Measurements from ENCODE around the gene CORIN.

The CORIN gene

GRCh38 chr4:47837094-47837907 lies 566 bp downstream of the CORIN start:
- H3K4me1 ChIP-seq (ENCODE audit: control insufficient read depth, insufficient read depth, low read length, poor library complexity, severe bottlenecking) = peaks cover 12% of the 10 kb centered on the region
- H3K9me3 ChIP-seq (ENCODE audit: control insufficient read depth, low read length) = no peaks in the 10 kb centered on the region
- no peaks in the 10 kb centered on the region for H3K36me3 ChIP-seq (ENCODE audit: control insufficient read depth, insufficient read depth, low read length)
- peak overlapping the region; percentile 69 for H3K4me3 ChIP-seq (ENCODE audit: insufficient read depth, low read depth, low read length, poor library complexity, severe bottlenecking)
- H3K27ac ChIP-seq (ENCODE audit: insufficient read depth, low read length, poor library complexity, severe bottlenecking) = no peak overlapping the region
- no peaks in the 10 kb centered on the region for H3K27me3 ChIP-seq (replicated peaks; ENCODE audit: control insufficient read depth, insufficient read depth, low read length, poor library complexity, severe bottlenecking)
- DNase-seq = peak; percentile 6 to 19 (median 14)

GRCh38 chr4:47836641-47837093 lies 1.2 kb downstream of the CORIN start:
- Histone ChIP-seq H3K4me1 (ENCODE audit: control insufficient read depth, insufficient read depth, low read length, poor library complexity, severe bottlenecking) (peaks cover 12% of the 10 kb centered on the region), H3K27ac (ENCODE audit: insufficient read depth, low read length, poor library complexity, severe bottlenecking) (no peak overlapping the region), H3K27me3 (replicated peaks; ENCODE audit: control insufficient read depth, insufficient read depth, low read length, poor library complexity, severe bottlenecking) (no peaks in the 10 kb centered on the region), H3K9me3 (ENCODE audit: control insufficient read depth, low read length) (no peaks in the 10 kb centered on the region), H3K36me3 (ENCODE audit: control insufficient read depth, insufficient read depth, low read length) (no peaks in the 10 kb centered on the region), H3K4me3 (ENCODE audit: insufficient read depth, low read depth, low read length, poor library complexity, severe bottlenecking) (peak overlapping the region; percentile 69)
- peak; percentile 12 to 25 (median 24) for DNase-seq

DNA sequence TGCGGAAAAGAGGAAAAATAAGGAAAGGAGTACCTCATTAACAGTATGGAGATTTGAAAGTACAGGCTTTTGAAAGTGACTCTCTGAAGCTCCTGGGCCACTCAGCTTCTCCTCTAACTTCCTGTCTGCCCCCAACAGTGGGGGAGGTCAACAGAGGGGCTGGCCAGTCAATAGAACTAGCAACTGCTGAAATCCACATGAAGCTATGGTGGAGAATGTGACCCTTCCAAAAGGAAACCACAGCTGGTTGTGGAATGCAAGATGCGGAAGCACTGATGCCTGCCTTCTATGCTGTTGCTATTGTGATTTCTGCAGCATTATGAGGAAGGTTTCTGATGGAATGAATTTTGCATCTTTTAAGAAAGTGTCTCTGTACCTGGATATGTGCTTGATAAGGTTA lies 2.4 kb downstream of the CORIN start:
- H3K4me1 ChIP-seq (ENCODE audit: control insufficient read depth, insufficient read depth, low read length, poor library complexity, severe bottlenecking) = peaks cover 12% of the 10 kb centered on the region
- H3K9me3 ChIP-seq (ENCODE audit: control insufficient read depth, low read length) = no peaks in the 10 kb centered on the region
- H3K36me3 ChIP-seq (ENCODE audit: control insufficient read depth, insufficient read depth, low read length) = no peaks in the 10 kb centered on the region
- no peaks in the 10 kb centered on the region for H3K27me3 ChIP-seq (replicated peaks; ENCODE audit: control insufficient read depth, insufficient read depth, low read length, poor library complexity, severe bottlenecking)
- no peak overlapping the region for H3K27ac ChIP-seq (ENCODE audit: insufficient read depth, low read length, poor library complexity, severe bottlenecking)
- H3K4me3 ChIP-seq (ENCODE audit: insufficient read depth, low read depth, low read length, poor library complexity, severe bottlenecking) = no peak overlapping the region
- no peak for DNase-seq

- no peak overlapping the region for H3K27ac ChIP-seq (ENCODE audit: insufficient read depth, low read length, poor library complexity, severe bottlenecking)
- H3K4me1 ChIP-seq (ENCODE audit: control insufficient read depth, insufficient read depth, low read length, poor library complexity, severe bottlenecking) = peaks cover 11% of the 10 kb centered on the region
- no peaks in the 10 kb centered on the region for H3K36me3 ChIP-seq (ENCODE audit: control insufficient read depth, insufficient read depth, low read length)
- DNase-seq = no peak
- H3K27me3 ChIP-seq (replicated peaks; ENCODE audit: control insufficient read depth, insufficient read depth, low read length, poor library complexity, severe bottlenecking) = no peaks in the 10 kb centered on the region
- no peak overlapping the region for H3K4me3 ChIP-seq (ENCODE audit: insufficient read depth, low read depth, low read length, poor library complexity, severe bottlenecking)
- no peaks in the 10 kb centered on the region for H3K9me3 ChIP-seq (ENCODE audit: control insufficient read depth, low read length)
Measured at GRCh38 chr4:47831026-47831679, 6.7 kb downstream of the CORIN start.

- Histone ChIP-seq H3K4me3 (ENCODE audit: insufficient read depth, low read depth, low read length, poor library complexity, severe bottlenecking) (no peak overlapping the region), H3K27ac (ENCODE audit: insufficient read depth, low read length, poor library complexity, severe bottlenecking) (no peak overlapping the region), H3K4me1 (ENCODE audit: control insufficient read depth, insufficient read depth, low read length, poor library complexity, severe bottlenecking) (peaks cover 7% of the 10 kb centered on the region), H3K36me3 (ENCODE audit: control insufficient read depth, insufficient read depth, low read length) (no peaks in the 10 kb centered on the region), H3K27me3 (replicated peaks; ENCODE audit: control insufficient read depth, insufficient read depth, low read length, poor library complexity, severe bottlenecking) (no peaks in the 10 kb centered on the region), H3K9me3 (ENCODE audit: control insufficient read depth, low read length) (no peaks in the 10 kb centered on the region)
- no peak for DNase-seq
Measured at GRCh38 chr4:47830265-47831025, 7.4 kb downstream of the CORIN start.

DNA sequence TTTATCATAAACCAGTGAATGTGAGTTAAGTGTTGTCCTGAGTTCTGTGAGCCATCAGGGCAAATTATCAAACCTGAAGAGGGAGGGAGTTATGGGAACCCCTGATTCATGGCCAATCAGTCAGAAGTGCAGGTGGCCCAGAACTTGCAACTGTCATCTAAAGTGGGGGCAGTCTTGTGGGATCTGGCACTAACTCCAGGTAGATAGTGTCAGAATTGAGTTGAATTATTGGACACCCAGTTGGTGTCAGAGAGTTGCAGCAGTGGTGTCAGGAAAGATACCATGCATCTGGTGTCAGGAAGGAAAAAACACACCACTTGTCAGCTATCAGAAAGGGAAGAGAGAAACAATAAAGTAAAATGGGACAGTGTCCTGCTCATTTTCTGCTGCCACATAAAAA lies 8.4 kb downstream of the CORIN start:
- Histone ChIP-seq H3K9me3 (ENCODE audit: control insufficient read depth, low read length) (no peaks in the 10 kb centered on the region), H3K27ac (ENCODE audit: insufficient read depth, low read length, poor library complexity, severe bottlenecking) (no peak overlapping the region), H3K4me1 (ENCODE audit: control insufficient read depth, insufficient read depth, low read length, poor library complexity, severe bottlenecking) (peaks cover 7% of the 10 kb centered on the region), H3K27me3 (replicated peaks; ENCODE audit: control insufficient read depth, insufficient read depth, low read length, poor library complexity, severe bottlenecking) (no peaks in the 10 kb centered on the region), H3K36me3 (ENCODE audit: control insufficient read depth, insufficient read depth, low read length) (no peaks in the 10 kb centered on the region), H3K4me3 (ENCODE audit: insufficient read depth, low read depth, low read length, poor library complexity, severe bottlenecking) (no peak overlapping the region)
- no peak for DNase-seq

DNA sequence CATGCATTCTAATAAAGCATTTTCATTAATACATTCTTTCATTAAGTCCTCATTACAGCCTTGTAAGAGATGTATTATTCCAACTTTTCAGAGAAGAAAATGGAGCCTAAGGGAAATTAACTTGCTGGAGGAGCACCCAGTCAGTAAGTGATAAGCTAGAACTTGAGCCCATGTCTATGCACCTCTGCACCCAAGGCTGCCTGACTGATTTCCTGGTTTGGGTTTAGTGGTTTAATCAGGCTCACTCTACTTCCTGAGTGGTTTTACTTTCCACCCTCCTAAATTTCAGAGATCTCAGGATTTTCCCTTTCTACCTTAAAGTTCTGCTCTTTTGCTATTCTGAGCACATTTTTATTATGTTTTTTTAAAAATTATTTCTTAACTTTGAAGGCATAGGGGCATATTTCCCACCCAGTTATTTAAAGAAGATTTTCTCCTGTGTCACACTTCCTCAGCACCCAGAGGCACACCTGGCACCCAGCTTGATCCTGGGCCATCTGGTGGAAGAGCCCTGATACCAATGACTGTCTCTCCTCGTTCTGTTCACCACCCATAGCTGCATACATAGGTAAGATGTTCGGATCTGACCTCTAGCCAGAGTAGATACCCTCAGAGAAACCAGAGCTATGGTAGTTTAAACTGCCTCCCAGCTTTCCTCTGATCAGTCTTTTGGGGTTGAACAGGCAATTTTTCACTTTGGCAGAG lies 10.4 kb downstream of the CORIN start:
- H3K27ac ChIP-seq (ENCODE audit: insufficient read depth, low read length, poor library complexity, severe bottlenecking) = no peak overlapping the region
- H3K9me3 ChIP-seq (ENCODE audit: control insufficient read depth, low read length) = no peaks in the 10 kb centered on the region
- H3K4me1 ChIP-seq (ENCODE audit: control insufficient read depth, insufficient read depth, low read length, poor library complexity, severe bottlenecking) = peaks cover 7% of the 10 kb centered on the region
- H3K4me3 ChIP-seq (ENCODE audit: insufficient read depth, low read depth, low read length, poor library complexity, severe bottlenecking) = no peak overlapping the region
- no peaks in the 10 kb centered on the region for H3K27me3 ChIP-seq (replicated peaks; ENCODE audit: control insufficient read depth, insufficient read depth, low read length, poor library complexity, severe bottlenecking)
- no peak for DNase-seq
- H3K36me3 ChIP-seq (ENCODE audit: control insufficient read depth, insufficient read depth, low read length) = no peaks in the 10 kb centered on the region

GRCh38 chr4:47824840-47825239 lies 13.0 kb downstream of the CORIN start:
- no peaks in the 10 kb centered on the region for H3K36me3 ChIP-seq (ENCODE audit: control insufficient read depth, insufficient read depth, low read length)
- H3K4me1 ChIP-seq (ENCODE audit: control insufficient read depth, insufficient read depth, low read length, poor library complexity, severe bottlenecking) = peaks cover 7% of the 10 kb centered on the region
- no peak overlapping the region for H3K27ac ChIP-seq (ENCODE audit: insufficient read depth, low read length, poor library complexity, severe bottlenecking)
- no peak for DNase-seq
- H3K27me3 ChIP-seq (replicated peaks; ENCODE audit: control insufficient read depth, insufficient read depth, low read length, poor library complexity, severe bottlenecking) = no peaks in the 10 kb centered on the region
- no peak overlapping the region for H3K4me3 ChIP-seq (ENCODE audit: insufficient read depth, low read depth, low read length, poor library complexity, severe bottlenecking)
- H3K9me3 ChIP-seq (ENCODE audit: control insufficient read depth, low read length) = no peaks in the 10 kb centered on the region

DNA sequence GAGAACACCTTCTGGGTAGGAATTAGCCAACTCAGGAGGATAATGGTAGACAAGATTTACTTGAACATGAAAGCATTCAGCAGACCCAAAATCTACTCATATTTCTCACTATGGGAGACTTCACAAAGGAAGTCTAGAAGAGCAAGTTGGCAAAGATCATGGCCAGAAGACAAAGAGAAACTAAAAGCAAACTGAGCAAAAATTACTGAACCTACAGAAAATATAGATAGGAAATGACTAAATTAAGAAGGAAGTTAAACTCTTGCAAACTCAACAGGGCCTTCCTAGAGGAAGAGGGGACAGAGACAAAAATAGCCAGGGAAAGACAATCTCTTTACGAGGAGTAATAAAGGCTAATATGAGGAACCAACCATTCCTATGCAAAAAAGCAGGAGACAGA lies 18.7 kb downstream of the CORIN start:
- Histone ChIP-seq H3K4me1 (ENCODE audit: control insufficient read depth, insufficient read depth, low read length, poor library complexity, severe bottlenecking) (no peaks in the 10 kb centered on the region), H3K9me3 (ENCODE audit: control insufficient read depth, low read length) (no peaks in the 10 kb centered on the region), H3K4me3 (ENCODE audit: insufficient read depth, low read depth, low read length, poor library complexity, severe bottlenecking) (no peak overlapping the region), H3K27ac (ENCODE audit: insufficient read depth, low read length, poor library complexity, severe bottlenecking) (no peak overlapping the region), H3K27me3 (replicated peaks; ENCODE audit: control insufficient read depth, insufficient read depth, low read length, poor library complexity, severe bottlenecking) (no peaks in the 10 kb centered on the region), H3K36me3 (ENCODE audit: control insufficient read depth, insufficient read depth, low read length) (no peaks in the 10 kb centered on the region)
- DNase-seq = no peak
